CD4-positive, CD25-positive, alpha-beta regulatory T cell (primary cell): ENCODE results near the gene MAB21L4. TPM values are rescaled to one million over a fixed set of nuclear protein-coding genes. Genes with fewer than 3 reads are reported as not detected.

Experiments
- ATAC-seq, 2 donors: fragments of 150-1000 bp; cut with Tn5 transposase; one replicate each; pipeline ENCODE4 v1.10.0; 2021; ENCODE audit warnings: low read depth in 2 of 2, moderate number of reproducible peaks in 2 of 2, moderate library complexity in 1 of 2
- DNase-seq, 3 donors: peaks; one replicate each; pipeline versions ENCODE4 v3.0.0 to v3.0.0-alpha.2; 2012 to 2022; ENCODE audit warnings: mixed read lengths in 1 of 3
- H3K27ac ChIP-seq: one replicate; pipeline ENCODE4 v1.7.0; 2013; ENCODE audit warnings: mild to moderate bottlenecking, low read length; ENCODE audit not compliant: insufficient read depth, poor library complexity, severe bottlenecking
- H3K27me3 ChIP-seq: one replicate; pipeline ENCODE4 v1.7.0; 2013; ENCODE audit warnings: low read length; ENCODE audit not compliant: control insufficient read depth, insufficient read depth
- H3K36me3 ChIP-seq: one replicate; pipeline ENCODE4 v1.7.0; 2013; ENCODE audit warnings: mild to moderate bottlenecking, low read length, moderate library complexity; ENCODE audit not compliant: control insufficient read depth, insufficient read depth
- H3K4me1 ChIP-seq: 2 replicates; pipeline ENCODE4 v1.7.0; 2013; ENCODE audit warnings: mild to moderate bottlenecking, low read length; ENCODE audit not compliant: insufficient read depth, control insufficient read depth, poor library complexity, severe bottlenecking
- H3K4me3 ChIP-seq: one replicate; pipeline ENCODE4 v1.7.0; 2013; ENCODE audit warnings: low read depth, mild to moderate bottlenecking, low read length, moderate library complexity
- H3K9me3 ChIP-seq, 2 experiments: 1 replicate in 1 of 2; 2 replicates in 1 of 2; pipeline ENCODE4 v1.7.0; 2013; ENCODE audit warnings: low read length in 2 of 2, mild to moderate bottlenecking in 1 of 2, moderate library complexity in 1 of 2; ENCODE audit not compliant: control insufficient read depth in 2 of 2
- H3K27ac Mint-ChIP-seq, 3 donors: one replicate each; pipeline ENCODE4 v1.8.0; 2020 to 2022; ENCODE audit warnings: mild to moderate bottlenecking in 3 of 3, mixed read lengths in 3 of 3, moderate library complexity in 2 of 3
- H3K27me3 Mint-ChIP-seq: one replicate; pipeline ENCODE4 v1.8.0; 2022; ENCODE audit warnings: mild to moderate bottlenecking, mixed read lengths
- H3K36me3 Mint-ChIP-seq: one replicate; pipeline ENCODE4 v1.8.0; 2020; ENCODE audit warnings: mixed read lengths
- H3K4me1 Mint-ChIP-seq, 4 donors: one replicate each; pipeline ENCODE4 v1.8.0; 2020 to 2022; ENCODE audit warnings: mixed read lengths in 4 of 4, mild to moderate bottlenecking in 1 of 4
- H3K4me3 Mint-ChIP-seq, 4 donors: one replicate each; pipeline ENCODE4 v1.8.0; 2020 to 2022; ENCODE audit warnings: mild to moderate bottlenecking in 4 of 4, mixed read lengths in 4 of 4, moderate library complexity in 3 of 4
- H3K9me3 Mint-ChIP-seq, 7 donors: one replicate each; pipeline ENCODE4 v1.8.0; 2020 to 2022; ENCODE audit warnings: mixed read lengths in 7 of 7, mild to moderate bottlenecking in 3 of 7, moderate library complexity in 2 of 7
- polyA plus RNA-seq, 4 donors: library from polyadenylated mRNA; unstranded; fragments of 300-500 nt; fragmentation: Illumina TruSeq; gene quantifications; one replicate each; pipeline ENCODE4 v1.2.3, GENCODE V29; 2021
- total RNA-seq: library from RNA; stranded (reverse); gene quantifications from one replicate; pipeline ENCODE4 v1.2.3, GENCODE V29; 2022

Gene MAB21L4
- total and polyA plus RNA-seq, 5 donors from 2014 or later: not detected

GRCh38 chr2:240903191-240904060, 7.5 kb upstream of the MAB21L4 start:
- Mint-ChIP-seq H3K9me3 (peaks cover 0 to 2% (median 0%) of the 10 kb centered on the region in 7 donors), H3K4me3 (no peak overlapping the region), H3K36me3 (no peaks in the 10 kb centered on the region), H3K4me1 (no peaks in the 10 kb centered on the region), H3K27ac (no peak overlapping the region), H3K27me3 (no peaks in the 10 kb centered on the region)
- no peak for DNase-seq
- no peak overlapping the region for H3K27ac ChIP-seq
- no peak for ATAC-seq
- H3K9me3 ChIP-seq: no peaks in the 10 kb centered on the region
- no peaks in the 10 kb centered on the region for H3K4me1 ChIP-seq
- H3K27me3 ChIP-seq: no peaks in the 10 kb centered on the region
- no peak overlapping the region for H3K4me3 ChIP-seq
- no peaks in the 10 kb centered on the region for H3K36me3 ChIP-seq

GRCh38 chr2:240902615-240903041, 6.7 kb upstream of the MAB21L4 start:
- H3K4me3 ChIP-seq: no peak overlapping the region
- Mint-ChIP-seq H3K36me3 (no peaks in the 10 kb centered on the region), H3K4me3 (no peak overlapping the region), H3K9me3 (peaks cover 0 to 2% (median 0%) of the 10 kb centered on the region in 7 donors), H3K27ac (no peak overlapping the region), H3K27me3 (no peaks in the 10 kb centered on the region), H3K4me1 (no peaks in the 10 kb centered on the region)
- no peaks in the 10 kb centered on the region for H3K36me3 ChIP-seq
- no peak overlapping the region for H3K27ac ChIP-seq
- no peaks in the 10 kb centered on the region for H3K4me1 ChIP-seq
- H3K27me3 ChIP-seq: no peaks in the 10 kb centered on the region
- H3K9me3 ChIP-seq: no peaks in the 10 kb centered on the region
- ATAC-seq (no peak), DNase-seq (no peak)

GRCh38 chr2:240901986-240902614, 6.1 kb upstream of the MAB21L4 start:
- no peak overlapping the region for H3K4me3 ChIP-seq
- no peak overlapping the region for H3K27ac ChIP-seq
- no peaks in the 10 kb centered on the region for H3K9me3 ChIP-seq
- no peaks in the 10 kb centered on the region for H3K4me1 ChIP-seq
- H3K27me3 Mint-ChIP-seq: no peaks in the 10 kb centered on the region
- H3K9me3 Mint-ChIP-seq: peaks cover 0 to 2% (median 0%) of the 10 kb centered on the region in 7 donors
- no peak overlapping the region for H3K4me3 Mint-ChIP-seq
- H3K36me3 ChIP-seq: no peaks in the 10 kb centered on the region
- no peaks in the 10 kb centered on the region for H3K36me3 Mint-ChIP-seq
- H3K27ac Mint-ChIP-seq: no peak overlapping the region
- no peak for ATAC-seq
- DNase-seq: no peak
- H3K27me3 ChIP-seq: no peaks in the 10 kb centered on the region
- H3K4me1 Mint-ChIP-seq: no peaks in the 10 kb centered on the region

- Mint-ChIP-seq H3K36me3 (no peaks in the 10 kb centered on the region), H3K9me3 (peaks cover 0 to 2% (median 0%) of the 10 kb centered on the region in 7 donors), H3K4me1 (no peaks in the 10 kb centered on the region), H3K27ac (no peak overlapping the region), H3K4me3 (no peak overlapping the region), H3K27me3 (no peaks in the 10 kb centered on the region)
- H3K4me1 ChIP-seq: no peaks in the 10 kb centered on the region
- DNase-seq (no peak), ATAC-seq (no peak)
- H3K4me3 ChIP-seq: no peak overlapping the region
- H3K27ac ChIP-seq: no peak overlapping the region
- H3K27me3 ChIP-seq: no peaks in the 10 kb centered on the region
- no peaks in the 10 kb centered on the region for H3K9me3 ChIP-seq
- no peaks in the 10 kb centered on the region for H3K36me3 ChIP-seq
These were observed 4.3 kb upstream of the MAB21L4 start for GRCh38 chr2:240900141-240900860.

- no peak overlapping the region for H3K27ac Mint-ChIP-seq
- Histone ChIP-seq H3K4me3 (no peak overlapping the region), H3K27me3 (no peaks in the 10 kb centered on the region), H3K27ac (no peak overlapping the region), H3K4me1 (no peaks in the 10 kb centered on the region), H3K36me3 (no peaks in the 10 kb centered on the region), H3K9me3 (no peaks in the 10 kb centered on the region)
- no peak for ATAC-seq
- no peaks in the 10 kb centered on the region for H3K36me3 Mint-ChIP-seq
- no peak for DNase-seq
- no peaks in the 10 kb centered on the region for H3K27me3 Mint-ChIP-seq
- H3K4me3 Mint-ChIP-seq: no peak overlapping the region
- H3K4me1 Mint-ChIP-seq: no peaks in the 10 kb centered on the region
- H3K9me3 Mint-ChIP-seq: peaks cover 0 to 2% (median 0%) of the 10 kb centered on the region in 7 donors
These were observed 3.5 kb upstream of the MAB21L4 start for GRCh38 chr2:240899468-240899865.

- Mint-ChIP-seq H3K4me3 (no peak overlapping the region), H3K9me3 (peaks cover 0 to 2% (median 0%) of the 10 kb centered on the region in 7 donors), H3K27me3 (no peaks in the 10 kb centered on the region), H3K4me1 (no peaks in the 10 kb centered on the region), H3K36me3 (no peaks in the 10 kb centered on the region), H3K27ac (no peak overlapping the region)
- Histone ChIP-seq H3K4me1 (no peaks in the 10 kb centered on the region), H3K4me3 (no peak overlapping the region), H3K36me3 (no peaks in the 10 kb centered on the region), H3K27me3 (no peaks in the 10 kb centered on the region), H3K27ac (no peak overlapping the region), H3K9me3 (no peaks in the 10 kb centered on the region)
- DNase-seq (no peak), ATAC-seq (no peak)
These were observed 2.9 kb upstream of the MAB21L4 start for GRCh38 chr2:240898731-240899467.

GRCh38 chr2:240898108-240898730, 2.3 kb upstream of the MAB21L4 start:
- no peaks in the 10 kb centered on the region for H3K4me1 ChIP-seq
- no peaks in the 10 kb centered on the region for H3K9me3 ChIP-seq
- DNase-seq: no peak
- Mint-ChIP-seq H3K27ac (no peak overlapping the region), H3K27me3 (no peaks in the 10 kb centered on the region), H3K9me3 (peaks cover 0 to 2% (median 0%) of the 10 kb centered on the region in 7 donors), H3K4me3 (no peak overlapping the region), H3K4me1 (no peaks in the 10 kb centered on the region), H3K36me3 (no peaks in the 10 kb centered on the region)
- no peaks in the 10 kb centered on the region for H3K36me3 ChIP-seq
- H3K27me3 ChIP-seq: no peaks in the 10 kb centered on the region
- H3K27ac ChIP-seq: no peak overlapping the region
- no peak for ATAC-seq
- H3K4me3 ChIP-seq: no peak overlapping the region
